AML-193 (cell line): ENCODE data around the gene DLD.
A peak's percentile ranks its signal among the peaks of the same experiment; 100 is the strongest.
"Not testable (repeated sequence)": the region's sequence is repeated elsewhere in the genome, so short reads cannot be mapped to it uniquely, and the experiment has no call there.

Source experiments
- DNase-seq, 2 experiments: peaks; one replicate each; lab custom pipeline; 2025; lab: John Stamatoyannopoulos, UW

DLD gene

DNA sequence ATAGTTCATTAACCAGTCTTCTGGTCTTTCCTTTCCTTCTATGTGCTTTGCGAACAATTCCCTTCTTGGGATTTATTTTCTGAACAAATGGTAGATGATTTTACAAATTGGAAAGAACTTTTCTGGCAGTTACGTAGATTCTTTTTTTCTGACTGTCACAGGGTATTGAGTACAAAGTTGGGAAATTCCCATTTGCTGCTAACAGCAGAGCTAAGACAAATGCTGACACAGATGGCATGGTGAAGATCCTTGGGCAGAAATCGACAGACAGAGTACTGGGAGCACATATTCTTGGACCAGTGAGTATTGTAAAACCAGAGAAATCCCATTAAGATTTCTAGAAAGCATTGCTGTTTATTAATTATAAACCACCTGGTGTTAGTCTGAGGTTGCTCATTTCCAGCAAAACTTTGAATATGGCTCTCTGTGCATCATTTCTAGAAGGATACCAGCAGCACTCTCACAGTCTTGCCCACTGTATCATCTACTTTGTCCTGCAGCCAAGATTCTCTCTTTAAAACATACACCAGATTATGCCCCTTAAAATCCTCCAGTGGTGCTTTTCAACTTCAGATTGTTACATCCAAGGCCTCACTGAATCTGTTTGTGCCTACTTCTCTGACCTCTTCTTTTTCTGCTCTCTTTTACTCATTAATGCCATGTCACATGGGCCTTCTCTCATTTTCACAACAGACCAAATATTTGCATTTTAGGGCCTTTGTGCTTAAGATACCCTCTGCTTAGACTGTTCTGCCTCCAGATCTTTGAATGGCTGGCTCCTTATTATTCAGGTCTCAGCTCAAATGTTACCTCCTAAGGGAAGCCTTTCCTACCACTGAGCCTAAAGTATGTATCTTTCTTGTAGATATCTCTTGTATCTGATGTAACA is 27.0 kb downstream of the DLD start:
- no peak for DNase-seq

DNA sequence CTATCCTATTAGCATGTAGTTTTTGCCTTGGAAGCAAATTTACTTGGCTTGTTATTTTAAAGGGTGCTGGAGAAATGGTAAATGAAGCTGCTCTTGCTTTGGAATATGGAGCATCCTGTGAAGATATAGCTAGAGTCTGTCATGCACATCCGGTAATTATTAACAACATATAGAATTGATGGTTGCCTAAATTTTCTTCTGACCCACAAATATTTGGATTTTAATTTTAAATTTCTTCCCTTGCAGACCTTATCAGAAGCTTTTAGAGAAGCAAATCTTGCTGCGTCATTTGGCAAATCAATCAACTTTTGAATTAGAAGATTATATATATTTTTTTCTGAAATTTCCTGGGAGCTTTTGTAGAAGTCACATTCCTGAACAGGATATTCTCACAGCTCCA is 28.0 kb downstream of the DLD start:
- DNase-seq = no peak

GRCh38 chr7:107920048-107920772 is 29.2 kb downstream of the DLD start:
- no peak for DNase-seq

DNA sequence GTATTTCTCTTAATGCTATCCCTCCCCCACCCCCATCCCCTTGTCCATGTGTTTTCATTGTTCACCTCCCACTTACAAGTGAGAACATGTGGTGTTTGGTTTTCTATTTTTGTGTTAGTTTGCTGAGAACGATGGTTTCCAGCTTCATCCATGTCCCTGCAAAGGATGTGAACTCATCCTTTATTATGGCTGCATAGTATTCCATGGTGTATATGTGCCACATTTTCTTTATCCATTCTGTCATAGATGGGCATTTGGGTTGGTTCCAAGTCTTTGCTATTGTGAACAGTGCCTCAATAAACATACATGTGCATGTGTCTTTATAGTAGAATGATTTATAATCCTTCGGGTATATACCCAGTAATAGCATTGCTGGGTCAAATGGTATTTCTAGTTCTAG is 30.8 kb downstream of the DLD start:
- not testable (repeated sequence) for DNase-seq

DNA sequence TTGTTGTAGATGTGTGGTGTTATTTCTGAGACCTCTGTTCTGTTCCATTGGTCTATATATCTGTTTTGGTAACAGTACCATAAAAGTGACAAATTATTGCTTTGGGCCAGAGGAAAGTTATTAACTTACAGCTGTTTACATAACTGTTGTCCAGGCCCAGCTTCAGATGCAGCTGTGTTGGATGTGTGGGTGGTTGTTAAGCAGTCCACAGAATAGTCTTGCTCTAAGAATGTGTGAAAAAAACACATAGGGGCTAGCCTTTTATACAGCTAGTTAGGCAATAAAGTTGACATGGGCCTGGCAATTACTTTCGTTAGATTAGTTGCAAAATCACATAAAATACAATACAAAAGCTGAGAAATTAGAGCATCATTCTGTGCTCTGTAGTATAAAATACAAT is 31.9 kb downstream of the DLD start:
- DNase-seq = no peak

GRCh38 chr7:107924841-107925504 is 34.0 kb downstream of the DLD start:
- DNase-seq = peak; percentile 83 to 92

DNA sequence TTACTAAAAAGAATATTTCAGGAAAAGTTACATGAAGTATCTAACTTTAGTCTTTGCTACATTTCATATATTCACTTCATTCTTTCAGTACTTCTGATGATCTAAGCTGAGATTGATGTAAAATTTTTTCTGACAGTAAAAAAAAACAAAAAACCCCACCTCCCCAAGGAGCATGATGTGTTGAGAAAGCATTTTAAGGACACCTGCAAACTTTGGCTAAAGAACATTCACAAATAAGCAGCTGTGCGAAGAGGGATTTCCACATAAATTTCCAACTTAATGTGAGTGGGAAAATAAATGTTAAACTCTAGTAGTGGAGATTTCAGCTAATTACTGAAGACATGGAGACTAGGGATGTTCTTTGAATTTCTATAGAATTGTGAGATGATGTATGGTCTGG is 35.5 kb downstream of the DLD start:
- no peak for DNase-seq

- DNase-seq = no peak
Measured at GRCh38 chr7:107931740-107932515, 40.9 kb downstream of the DLD start.

- DNase-seq = no peak
Measured at GRCh38 chr7:107932805-107933204, 41.8 kb downstream of the DLD start.

DNA sequence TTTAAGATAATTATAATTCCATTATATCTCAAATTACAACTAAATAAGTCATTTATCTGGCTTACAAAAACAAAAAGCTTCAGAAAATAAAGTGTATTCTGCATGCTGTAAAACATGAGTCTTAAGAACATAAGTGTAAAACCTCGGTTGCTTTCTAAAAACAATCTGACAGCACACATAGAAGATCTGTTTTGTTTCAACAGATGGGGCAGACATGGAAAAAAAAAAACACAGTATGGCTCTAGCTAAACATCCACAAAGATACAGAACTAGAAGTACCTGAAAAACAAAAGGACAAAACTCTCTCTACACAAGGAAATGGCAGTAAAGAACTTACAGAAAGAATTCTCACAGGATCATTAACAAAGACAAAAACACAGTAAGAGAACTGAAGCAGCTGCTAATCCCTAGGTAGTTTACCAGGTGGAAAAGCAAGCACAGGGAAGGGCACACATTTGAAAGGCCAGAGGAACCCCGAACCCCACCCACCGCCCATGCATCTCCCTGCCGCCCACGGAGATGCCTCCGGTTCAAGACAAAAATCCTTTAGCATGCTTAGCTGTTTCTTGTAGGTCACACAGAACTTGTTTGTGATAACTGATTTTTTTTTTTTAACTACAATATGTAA is 42.5 kb downstream of the DLD start:
- DNase-seq = no peak

- no peak for DNase-seq
Measured at GRCh38 chr7:107934991-107935770, 44.2 kb downstream of the DLD start.

GRCh38 chr7:107936312-107936711 is 45.3 kb downstream of the DLD start:
- no peak for DNase-seq

DNA sequence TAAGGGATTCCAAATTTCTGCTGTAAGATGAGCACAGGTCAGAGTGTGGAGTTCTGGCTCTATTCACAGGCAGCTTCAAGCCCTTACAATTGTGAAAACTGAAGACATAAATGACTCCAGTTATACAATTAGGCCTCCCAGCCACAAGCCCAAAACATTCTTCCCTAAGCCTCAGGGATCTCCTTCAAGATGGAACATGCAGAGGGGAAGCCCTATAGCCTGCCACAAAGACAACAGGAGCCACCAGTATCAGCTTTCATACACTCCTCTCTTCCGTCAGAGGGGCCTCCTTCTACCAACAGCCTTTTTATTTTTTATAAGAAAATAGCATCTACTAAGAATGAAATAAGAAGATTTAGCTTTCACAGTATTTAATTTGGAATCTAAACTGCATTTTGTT is 46.5 kb downstream of the DLD start:
- DNase-seq = no peak

DNA sequence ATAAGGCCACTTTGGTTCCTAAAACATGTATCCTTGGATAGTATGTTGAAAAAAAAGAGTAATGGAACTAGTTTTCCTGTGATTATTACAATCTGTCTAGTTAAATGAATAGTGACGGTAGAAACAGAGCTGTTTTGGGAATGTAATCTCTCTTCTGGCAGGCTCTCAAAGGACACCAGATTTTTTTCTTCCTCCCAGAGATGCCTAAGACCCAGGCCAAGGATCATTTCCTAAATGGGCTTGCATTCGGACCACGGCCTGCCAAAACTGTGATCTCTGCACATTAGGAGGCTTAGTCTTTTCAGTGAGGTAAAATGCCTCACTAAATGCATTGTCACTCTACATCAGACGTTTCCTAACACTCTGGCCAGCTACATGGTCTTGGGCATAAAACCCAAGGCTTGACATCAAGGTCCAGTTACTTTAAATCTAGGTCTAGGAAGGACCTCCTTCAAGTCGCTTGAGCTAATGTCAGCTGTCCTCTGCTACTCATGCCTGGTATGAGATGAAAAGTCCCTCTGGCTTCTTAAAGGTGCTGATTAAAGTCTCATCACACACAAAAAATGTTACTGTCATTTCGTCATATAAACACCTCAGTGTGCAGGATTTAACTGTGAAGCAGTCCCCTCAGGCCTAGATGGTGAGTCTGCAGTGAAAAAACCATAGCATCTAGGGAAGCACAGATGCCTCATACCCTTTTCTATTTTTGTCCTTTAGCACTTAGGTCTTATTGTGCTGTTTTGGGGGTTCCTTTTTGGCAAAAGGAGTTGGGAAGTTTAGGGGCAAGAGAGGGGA is 47.7 kb downstream of the DLD start:
- no peak for DNase-seq

DNA sequence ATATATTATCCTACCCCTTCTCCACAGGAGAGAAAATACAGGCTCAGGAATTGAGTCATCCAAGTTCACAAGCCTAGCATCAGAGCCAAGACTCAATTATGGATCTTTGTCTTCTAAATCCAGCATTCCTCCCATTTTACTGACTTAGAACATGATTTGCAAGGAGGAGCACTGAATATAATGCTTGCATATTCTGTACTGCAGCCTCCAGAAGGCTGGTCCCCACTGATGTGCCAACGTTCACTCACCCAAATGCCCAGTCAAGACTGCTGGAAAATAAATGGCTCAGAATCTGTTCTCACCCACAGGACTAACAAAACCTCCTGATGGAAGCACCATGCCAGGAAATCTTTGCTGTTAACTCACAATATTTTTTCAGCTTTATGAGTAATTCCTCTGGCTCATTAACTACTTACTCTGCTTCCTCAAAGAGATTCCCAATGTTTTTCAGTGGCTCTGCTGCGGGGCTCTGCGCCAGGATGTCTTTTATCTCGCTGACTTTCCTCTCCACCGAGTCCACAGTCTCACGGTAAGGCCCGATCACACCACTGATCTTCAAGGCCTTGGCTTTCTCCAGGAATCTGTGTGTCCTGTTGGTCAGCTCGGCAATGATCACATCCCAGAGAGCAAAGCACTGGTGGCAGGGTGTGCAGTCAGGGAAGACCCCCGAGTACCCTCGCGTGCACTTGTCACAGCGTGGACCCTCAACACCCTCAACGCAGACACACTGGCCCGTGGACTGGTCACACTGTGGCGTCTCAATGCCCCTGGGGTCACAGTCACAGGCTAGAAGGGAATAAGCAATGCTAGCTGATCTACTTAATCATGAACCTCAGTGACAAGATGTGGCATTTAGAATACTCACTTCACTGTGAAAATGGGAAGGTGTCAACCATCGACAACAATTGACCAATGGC is 48.8 kb downstream of the DLD start:
- DNase-seq = no peak

DNA sequence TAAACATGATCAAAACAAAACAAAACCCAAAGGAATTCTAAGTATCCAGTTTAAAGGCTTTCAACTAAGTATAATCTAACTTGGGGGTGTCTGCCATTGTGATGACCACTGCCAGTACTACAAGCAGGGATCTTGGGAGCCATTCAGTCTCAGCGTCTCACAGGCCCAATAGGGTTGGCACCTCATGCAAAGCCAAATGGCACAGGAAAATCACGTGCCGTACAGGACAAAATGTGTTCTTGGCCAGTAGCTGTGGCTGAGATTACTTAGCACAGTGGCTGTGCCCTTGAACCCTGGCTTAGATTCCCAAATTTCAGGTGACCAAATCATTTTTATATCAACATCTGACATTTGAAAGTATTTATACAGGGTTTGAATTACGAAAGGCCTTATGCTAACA is 50.0 kb downstream of the DLD start:
- no peak for DNase-seq

DNA sequence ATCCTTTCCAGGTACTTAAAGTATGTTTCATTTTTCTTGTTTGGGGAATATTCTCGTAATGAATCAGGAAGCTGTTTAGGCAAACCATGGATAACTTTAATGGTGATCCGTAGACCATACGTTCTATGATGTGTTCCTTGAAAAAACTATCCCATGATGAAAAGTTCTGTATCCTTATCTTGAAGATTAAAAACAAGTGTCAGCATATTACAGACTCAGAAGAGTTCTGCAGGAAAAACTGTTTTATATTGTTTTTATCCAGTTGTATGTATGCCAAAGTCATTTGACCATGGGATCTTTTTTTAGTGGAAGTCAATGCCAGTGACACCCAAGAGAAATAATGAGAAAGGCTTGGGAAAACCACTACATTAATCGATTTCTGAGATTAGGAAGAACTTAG is 52.0 kb downstream of the DLD start:
- no peak for DNase-seq

DNA sequence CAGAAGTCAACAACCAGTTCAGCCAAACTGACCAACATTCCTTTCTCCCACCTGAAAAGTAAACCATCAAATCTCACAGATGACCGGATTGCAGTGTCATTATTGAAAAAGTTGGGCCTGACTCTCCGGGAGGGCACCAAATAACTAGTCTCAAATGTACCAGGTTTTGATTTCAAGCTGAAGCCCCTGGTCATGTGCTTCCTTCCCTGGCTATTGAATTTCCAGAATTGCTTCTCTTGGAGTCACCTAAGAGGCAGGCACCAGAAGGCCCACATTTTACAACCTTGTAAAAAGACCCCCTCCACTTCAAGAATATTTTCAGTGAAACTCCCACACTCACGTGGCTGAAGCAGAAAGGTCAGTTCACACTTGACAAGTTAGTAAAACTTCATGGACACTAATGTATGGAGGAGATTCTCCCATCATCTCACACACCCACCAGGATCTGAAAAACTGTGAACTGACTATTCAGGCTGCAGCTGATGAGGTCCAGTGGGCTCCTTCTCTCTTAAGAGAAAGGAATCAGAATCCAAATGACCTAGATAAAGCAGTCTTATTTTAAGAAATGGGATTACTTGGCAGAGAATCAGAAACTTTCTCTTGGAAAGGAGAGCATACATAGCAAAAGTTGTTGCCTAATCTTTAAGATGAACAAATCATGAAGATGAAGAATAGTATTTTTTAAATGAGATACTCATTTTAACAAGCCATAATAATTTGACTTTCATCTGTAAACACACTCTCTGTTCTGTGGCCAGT is 53.6 kb downstream of the DLD start:
- DNase-seq = no peak
